GM04504 (cell line): Measurements from ENCODE around the gene BMP6.

Source experiments
- DNase-seq: peaks from one replicate; pipeline ENCODE4 v3.0.0-alpha.2; 2012; ENCODE audit warnings: low read depth

Gene BMP6

GRCh38 chr6:7725849-7726415, at the start of gene BMP6:
Gene BMP6 (plus strand): TSS chr6:7726099. CDS start chr6:7726956, 857 bp downstream.
- DNase-seq, result peak; percentile 45

- no peak for DNase-seq
Observed at GRCh38 chr6:7677229-7677628, 48.7 kb upstream of the BMP6 start.

GRCh38 chr6:7680393-7681075, 45.4 kb upstream of the BMP6 start:
- no peak for DNase-seq

- no peak for DNase-seq
Observed at GRCh38 chr6:7681449-7681848, 44.5 kb upstream of the BMP6 start.

GRCh38 chr6:7684076-7684475, 41.8 kb upstream of the BMP6 start:
- no peak for DNase-seq

GRCh38 chr6:7684843-7685242, 41.1 kb upstream of the BMP6 start:
- DNase-seq, result no peak

GRCh38 chr6:7685276-7685675, 40.6 kb upstream of the BMP6 start:
- no peak for DNase-seq

GRCh38 chr6:7687145-7688111, 38.5 kb upstream of the BMP6 start:
- no peak for DNase-seq

GRCh38 chr6:7691021-7691420, 34.9 kb upstream of the BMP6 start:
- DNase-seq, result no peak

GRCh38 chr6:7691675-7692452, 34.0 kb upstream of the BMP6 start:
- no peak for DNase-seq

GRCh38 chr6:7692453-7692784, 33.5 kb upstream of the BMP6 start:
- DNase-seq, result no peak

- no peak for DNase-seq
Observed at GRCh38 chr6:7693827-7694226, 32.1 kb upstream of the BMP6 start.

GRCh38 chr6:7696061-7696460, 29.8 kb upstream of the BMP6 start:
- no peak for DNase-seq

GRCh38 chr6:7697432-7697819, 28.5 kb upstream of the BMP6 start:
- DNase-seq, result no peak

- peak; percentile 71 for DNase-seq
Observed at GRCh38 chr6:7697820-7698623, 27.9 kb upstream of the BMP6 start.

- DNase-seq, result no peak
Observed at GRCh38 chr6:7701212-7701834, 24.6 kb upstream of the BMP6 start.

GRCh38 chr6:7703148-7703680, 22.7 kb upstream of the BMP6 start:
- no peak for DNase-seq

GRCh38 chr6:7705483-7705882, 20.4 kb upstream of the BMP6 start:
- DNase-seq, result no peak

GRCh38 chr6:7706269-7706668, 19.6 kb upstream of the BMP6 start:
- no peak for DNase-seq

GRCh38 chr6:7707787-7708186, 18.1 kb upstream of the BMP6 start:
- no peak for DNase-seq

- DNase-seq, result no peak
Observed at GRCh38 chr6:7719364-7719850, 6.5 kb upstream of the BMP6 start.
